ENCODE results near the gene IL36RN. TPM values are rescaled to one million over a fixed set of nuclear protein-coding genes. Genes with fewer than 3 reads are reported as not detected.

Gene IL36RN
- total RNA-seq, 2 experiments from 2014 or later, result not detected

Other genes starting within 250 kb of the IL36RN start
- gene IL1B, start 222.4 kb upstream of the IL36RN start, total RNA-seq, result not detected
- gene IL37, start 148.0 kb upstream of the IL36RN start, total RNA-seq, result not detected
- gene IL36G, start 81.2 kb upstream of the IL36RN start, total RNA-seq, result not detected
- not detected for gene IL36A, start 53.7 kb upstream of the IL36RN start, total RNA-seq
- not detected for gene IL36B, start 6.3 kb upstream of the IL36RN start, total RNA-seq
- not detected for gene IL1F10, start 8.8 kb downstream of the IL36RN start, total RNA-seq
- under 1 TPM; 0.78 to 0.91 TPM for gene IL1RN, start 68.4 kb downstream of the IL36RN start, total RNA-seq
- 100 to 1,000 TPM; 222 to 224 TPM for gene PSD4, start 114.8 kb downstream of the IL36RN start, total RNA-seq
- 1 to 10 TPM; 2.1 to 2.5 TPM for gene PAX8, start 219.7 kb downstream of the IL36RN start, total RNA-seq